ENCODE results near the gene CHST3.
"Not testable (repeated sequence)": the region's sequence is repeated elsewhere in the genome, so short reads cannot be mapped to it uniquely, and the experiment has no call there.

CHST3 gene

GRCh38 chr10:72013202-72013945 lies 49.2 kb downstream of the CHST3 start:
- DNase-seq = no peak

- DNase-seq = no peak
Observed at GRCh38 chr10:72014197-72014596, 50.0 kb downstream of the CHST3 start.

- no peak for DNase-seq
Observed at GRCh38 chr10:72014785-72015480, 50.7 kb downstream of the CHST3 start.

- DNase-seq = no peak
Observed at GRCh38 chr10:72015841-72016240, 51.6 kb downstream of the CHST3 start.

- DNase-seq = no peak
Observed at GRCh38 chr10:72016608-72017300, 52.6 kb downstream of the CHST3 start.

- DNase-seq = no peak
Observed at GRCh38 chr10:72019085-72019876, 55.1 kb downstream of the CHST3 start.

- DNase-seq = no peak
Observed at GRCh38 chr10:72020914-72021809, 57.0 kb downstream of the CHST3 start.

GRCh38 chr10:72022228-72022627 lies 58.0 kb downstream of the CHST3 start:
- DNase-seq = no peak

GRCh38 chr10:72024596-72024995 lies 60.4 kb downstream of the CHST3 start:
- no peak for DNase-seq

GRCh38 chr10:72025400-72025799 lies 61.2 kb downstream of the CHST3 start:
- no peak for DNase-seq

- no peak for DNase-seq
Observed at GRCh38 chr10:72025832-72026231, 61.6 kb downstream of the CHST3 start.

GRCh38 chr10:72026278-72027111 lies 62.3 kb downstream of the CHST3 start:
- no peak for DNase-seq

GRCh38 chr10:72027498-72027897 lies 63.3 kb downstream of the CHST3 start:
- no peak for DNase-seq

GRCh38 chr10:72029414-72029813 lies 65.2 kb downstream of the CHST3 start:
- no peak for DNase-seq

- DNase-seq = no peak
Observed at GRCh38 chr10:72030762-72031543, 66.8 kb downstream of the CHST3 start.

- DNase-seq = no peak
Observed at GRCh38 chr10:72031706-72032105, 67.5 kb downstream of the CHST3 start.

GRCh38 chr10:72032409-72033162 lies 68.4 kb downstream of the CHST3 start:
- DNase-seq = not testable (repeated sequence)

- no peak for DNase-seq
Observed at GRCh38 chr10:72034040-72034499, 69.9 kb downstream of the CHST3 start.

GRCh38 chr10:72034761-72035160 lies 70.6 kb downstream of the CHST3 start:
- no peak for DNase-seq

Measured in NCI-H1436 (cell line).